ENCODE data around the gene COA1. TPM values are rescaled to one million over a fixed set of nuclear protein-coding genes. Genes with fewer than 3 reads are reported as not detected.

Gene COA1
- polyA plus RNA-seq, 1 experiment: 22.4 TPM

DNA sequence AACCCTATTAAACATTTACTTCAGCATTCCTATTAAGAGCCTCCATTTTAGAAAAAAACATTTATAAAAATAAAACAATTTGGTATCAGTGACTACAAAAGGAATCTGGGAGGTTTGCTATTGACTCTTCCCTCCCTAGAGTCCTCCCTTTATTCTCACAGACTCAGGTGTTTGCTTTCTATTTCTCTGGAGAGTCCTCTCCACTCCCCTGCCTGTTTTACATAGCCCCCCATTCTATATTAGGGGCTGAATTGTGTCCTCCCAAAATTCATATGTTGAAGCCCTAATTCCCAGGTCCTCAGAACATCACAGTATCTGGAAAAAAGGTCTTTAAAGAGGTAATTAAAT is 69.8 kb downstream of the COA1 start:
- CTCF ChIA-PET: interaction anchor here (1.6 kb wide), 1 partner anchor 40 kb away, joined by 4 read pairs; no protein-coding TSS in a partner anchor
- no peak overlapping the region for H3K4me3 ChIP-seq (ENCODE audit: low read depth, low read length)
- POLR2A ChIA-PET: interaction anchor here (0.6 kb wide), 1 partner anchor 77 kb away, joined by 5 read pairs; no protein-coding TSS in a partner anchor

DNA sequence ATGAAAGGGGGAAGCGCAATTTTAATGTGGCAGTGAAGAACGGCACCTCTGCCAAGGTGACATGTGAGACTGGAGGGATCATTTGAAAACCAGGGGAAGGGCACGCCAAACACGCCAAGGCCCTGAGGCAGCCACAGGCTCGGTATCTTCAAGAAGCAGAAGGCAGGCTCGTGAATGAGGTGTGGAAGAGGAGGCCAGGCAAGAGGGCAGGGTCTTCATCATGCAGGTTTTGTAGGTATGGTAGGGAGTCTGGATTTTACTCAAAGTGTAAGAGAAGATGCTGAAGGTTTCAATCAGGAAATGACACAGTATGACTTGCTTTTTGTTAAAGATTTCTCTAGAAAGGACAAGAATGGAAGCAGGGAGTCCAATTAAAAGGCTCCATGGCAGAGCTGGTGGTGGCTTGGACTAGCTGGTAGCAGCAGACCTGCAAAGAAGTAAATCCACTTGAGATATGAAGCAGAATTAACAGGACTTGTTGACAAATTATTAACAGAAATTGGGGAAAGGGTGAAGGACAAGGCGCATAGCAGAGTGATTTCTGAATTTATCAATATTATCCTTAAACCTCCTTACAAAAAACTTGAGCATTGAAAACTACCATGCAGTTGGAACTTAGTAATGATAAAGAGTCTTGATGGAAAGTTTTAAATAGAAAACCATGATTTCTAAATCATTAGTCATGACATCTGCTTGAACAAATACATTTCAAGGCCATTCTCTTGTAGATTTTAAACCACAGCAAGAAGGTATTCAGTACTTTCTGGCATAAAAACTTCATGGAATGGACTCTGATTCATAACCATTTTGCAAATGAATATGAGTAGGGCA is 70.4 kb downstream of the COA1 start:
- H3K4me3 ChIP-seq (ENCODE audit: low read depth, low read length): no peak overlapping the region
- DNase-seq (ENCODE audit: low read depth, low spot score): no peak
- peak overlapping the region; percentile 77 for H3K27ac ChIP-seq (ENCODE audit: low read depth, low read length)
- H3K27me3 ChIP-seq (ENCODE audit: control insufficient read depth, insufficient read depth, low read length): no peaks in the 10 kb centered on the region
- CTCF ChIA-PET: no interaction called here
- H3K9me3 ChIP-seq (ENCODE audit: control insufficient read depth, insufficient read depth, low read length): no peaks in the 10 kb centered on the region; the same call in 1 of the 2 replicates
- POLR2A ChIA-PET: interaction anchor here (0.6 kb wide), 1 partner anchor 76 kb away, joined by 5 read pairs; no protein-coding TSS in a partner anchor
- TF ChIP-seq, protein P1, sequence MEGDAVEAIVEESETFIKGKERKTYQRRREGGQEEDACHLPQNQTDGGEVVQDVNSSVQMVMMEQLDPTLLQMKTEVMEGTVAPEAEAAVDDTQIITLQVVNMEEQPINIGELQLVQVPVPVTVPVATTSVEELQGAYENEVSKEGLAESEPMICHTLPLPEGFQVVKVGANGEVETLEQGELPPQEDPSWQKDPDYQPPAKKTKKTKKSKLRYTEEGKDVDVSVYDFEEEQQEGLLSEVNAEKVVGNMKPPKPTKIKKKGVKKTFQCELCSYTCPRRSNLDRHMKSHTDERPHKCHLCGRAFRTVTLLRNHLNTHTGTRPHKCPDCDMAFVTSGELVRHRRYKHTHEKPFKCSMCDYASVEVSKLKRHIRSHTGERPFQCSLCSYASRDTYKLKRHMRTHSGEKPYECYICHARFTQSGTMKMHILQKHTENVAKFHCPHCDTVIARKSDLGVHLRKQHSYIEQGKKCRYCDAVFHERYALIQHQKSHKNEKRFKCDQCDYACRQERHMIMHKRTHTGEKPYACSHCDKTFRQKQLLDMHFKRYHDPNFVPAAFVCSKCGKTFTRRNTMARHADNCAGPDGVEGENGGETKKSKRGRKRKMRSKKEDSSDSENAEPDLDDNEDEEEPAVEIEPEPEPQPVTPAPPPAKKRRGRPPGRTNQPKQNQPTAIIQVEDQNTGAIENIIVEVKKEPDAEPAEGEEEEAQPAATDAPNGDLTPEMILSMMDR (IDR thresholded peaks at IDR 0.05; ENCODE audit: low read depth, low read length): no peak

More for the DNA sequence above, 69.8 kb downstream of the COA1 start:
- DNase-seq (ENCODE audit: low read depth, low spot score): no peak
- Histone ChIP-seq H3K9me3 (ENCODE audit: control insufficient read depth, insufficient read depth, low read length) (no peaks in the 10 kb centered on the region; the same call in 1 of the 2 replicates), H3K27me3 (ENCODE audit: control insufficient read depth, insufficient read depth, low read length) (no peaks in the 10 kb centered on the region), H3K27ac (ENCODE audit: low read depth, low read length) (peak overlapping the region; percentile 84)
- TF ChIP-seq, protein P1 (IDR thresholded peaks at IDR 0.05; ENCODE audit: low read depth, low read length): no peak

DNA sequence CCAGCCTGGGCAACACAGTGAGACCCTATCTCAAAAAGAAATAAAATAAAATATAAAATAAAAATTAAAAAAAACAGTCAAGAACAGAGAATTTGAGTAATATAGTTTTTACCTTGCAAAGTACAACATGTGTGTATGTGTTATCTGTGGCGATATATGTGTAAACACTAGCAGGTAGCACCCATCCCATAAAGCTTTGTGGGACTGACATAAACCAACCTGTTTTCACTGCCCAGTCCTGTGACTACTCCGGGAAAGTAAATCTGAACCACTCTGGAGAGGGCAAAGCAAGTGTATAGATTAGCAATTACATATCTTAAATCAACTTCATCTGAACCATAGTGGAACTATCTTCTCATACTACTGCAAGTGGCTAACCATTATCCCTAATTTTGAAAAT is 72.3 kb downstream of the COA1 start:
- H3K4me3 ChIP-seq (ENCODE audit: low read depth, low read length): no peak overlapping the region
- no peaks in the 10 kb centered on the region; the same call in 1 of the 2 replicates for H3K9me3 ChIP-seq (ENCODE audit: control insufficient read depth, insufficient read depth, low read length)
- ChIA-PET CTCF (interaction anchor here (1.0 kb wide), 1 partner anchor 182 kb away, joined by 3 read pairs; no protein-coding TSS in a partner anchor), POLR2A (no interaction called here)
- H3K27ac ChIP-seq (ENCODE audit: low read depth, low read length): no peak overlapping the region
- no peak for DNase-seq (ENCODE audit: low read depth, low spot score)
- no peaks in the 10 kb centered on the region for H3K27me3 ChIP-seq (ENCODE audit: control insufficient read depth, insufficient read depth, low read length)
- TF ChIP-seq, protein P1 (IDR thresholded peaks at IDR 0.05; ENCODE audit: low read depth, low read length): no peak

DNA sequence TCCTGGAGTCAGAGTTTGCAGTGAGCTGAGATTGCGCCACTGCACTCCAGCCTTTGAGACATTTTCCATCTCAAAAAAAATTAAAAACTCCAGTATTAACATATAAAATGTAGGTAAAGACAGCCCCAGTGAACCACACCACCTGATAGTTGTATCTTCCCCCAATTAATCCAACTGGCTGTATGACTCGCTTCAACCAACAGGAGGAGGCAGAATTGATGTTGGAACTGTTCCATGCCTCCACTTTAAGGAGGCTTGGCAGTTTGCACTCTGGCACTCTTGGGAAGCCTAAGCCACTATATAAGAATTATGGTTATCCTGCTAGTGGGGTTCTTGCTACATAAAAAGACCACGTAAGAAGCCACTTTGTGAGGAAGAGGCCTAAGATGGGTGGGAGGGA is 73.7 kb downstream of the COA1 start:
- ChIA-PET CTCF (no interaction called here), POLR2A (no interaction called here)
- no peak for DNase-seq (ENCODE audit: low read depth, low spot score)

More for the DNA sequence above, 73.7 kb downstream of the COA1 start:
- Histone ChIP-seq H3K9me3 (ENCODE audit: control insufficient read depth, insufficient read depth, low read length) (no peaks in the 10 kb centered on the region), H3K4me3 (ENCODE audit: low read depth, low read length) (no peak overlapping the region), H3K27me3 (ENCODE audit: control insufficient read depth, insufficient read depth, low read length) (no peaks in the 10 kb centered on the region), H3K27ac (ENCODE audit: low read depth, low read length) (no peak overlapping the region)
- TF ChIP-seq, protein P1 (IDR thresholded peaks at IDR 0.05; ENCODE audit: low read depth, low read length): no peak

Data from AG04450 (cell line).